NCI-H82 treated with DMSO at 0.1 percent for 48 hours (cell line): ENCODE data around the gene TEX13A.
"Not testable (repeated sequence)": the region's sequence is repeated elsewhere in the genome, so short reads cannot be mapped to it uniquely, and the experiment has no call there.

ENCODE experiments used
- DNase-seq: peaks from one replicate; lab custom pipeline; 2025; ENCODE audit not compliant: unreplicated experiment; lab: John Stamatoyannopoulos, UW

Gene TEX13A

GRCh38 chrX:105220636-105221035 is at the start of gene TEX13A:
TSS of gene TEX13A (minus strand) at chrX:105220694. CDS start at chrX:105220397, 297 bp downstream.
- no peak for DNase-seq

- DNase-seq: no peak
Observed at GRCh38 chrX:105269386-105269785, 48.9 kb upstream of the TEX13A start.

- no peak for DNase-seq
Observed at GRCh38 chrX:105267167-105267566, 46.7 kb upstream of the TEX13A start.

- no peak for DNase-seq
Observed at GRCh38 chrX:105266456-105266855, 46.0 kb upstream of the TEX13A start.

GRCh38 chrX:105265093-105265492 is 44.6 kb upstream of the TEX13A start:
- no peak for DNase-seq

- DNase-seq: no peak
Observed at GRCh38 chrX:105263801-105264200, 43.3 kb upstream of the TEX13A start.

- no peak for DNase-seq
Observed at GRCh38 chrX:105263171-105263570, 42.7 kb upstream of the TEX13A start.

- DNase-seq: no peak
Observed at GRCh38 chrX:105260291-105261043, 40.0 kb upstream of the TEX13A start.

GRCh38 chrX:105241056-105241455 is 20.6 kb upstream of the TEX13A start:
- DNase-seq: no peak

GRCh38 chrX:105237407-105237806 is 16.9 kb upstream of the TEX13A start:
- not testable (repeated sequence) for DNase-seq

- no peak for DNase-seq
Observed at GRCh38 chrX:105229146-105229545, 8.7 kb upstream of the TEX13A start.

- no peak for DNase-seq
Observed at GRCh38 chrX:105228602-105229001, 8.1 kb upstream of the TEX13A start.

- DNase-seq: no peak
Observed at GRCh38 chrX:105226499-105226898, 6.0 kb upstream of the TEX13A start.

GRCh38 chrX:105221374-105221773 is 880 bp upstream of the TEX13A start:
- no peak for DNase-seq

GRCh38 chrX:105219454-105220401 is 766 bp downstream of the TEX13A start:
- DNase-seq: no peak

GRCh38 chrX:105211066-105211575 is 9.4 kb downstream of the TEX13A start:
- DNase-seq: no peak

GRCh38 chrX:105210258-105210657 is 10.2 kb downstream of the TEX13A start:
- DNase-seq: no peak

- no peak for DNase-seq
Observed at GRCh38 chrX:105209406-105209805, 11.1 kb downstream of the TEX13A start.

GRCh38 chrX:105191878-105192277 is 28.6 kb downstream of the TEX13A start:
- DNase-seq: peak; percentile 20

GRCh38 chrX:105190252-105190853 is 30.1 kb downstream of the TEX13A start:
- DNase-seq: peak; percentile 24

GRCh38 chrX:105189093-105189492 is 31.4 kb downstream of the TEX13A start:
- no peak for DNase-seq
